KOPT-K1 (cell line): Measurements from ENCODE around the gene DKK1.
"Not testable (repeated sequence)": the region's sequence is repeated elsewhere in the genome, so short reads cannot be mapped to it uniquely, and the experiment has no call there.

Experiments
- H3K27ac ChIP-seq: fragments of 200-600 bp; sonication (generic); 2 replicates; pipeline ENCODE4 v1.5.1; 2016; ENCODE audit warnings: antibody characterized with exemption, mild to moderate bottlenecking, low read depth, low read length; ENCODE audit not compliant: poor library complexity, severe bottlenecking
- H3K36me3 ChIP-seq: fragments of 200-600 bp; sonication (generic); 2 replicates; pipeline ENCODE4 v1.5.1; 2017; ENCODE audit warnings: antibody characterized with exemption, mild to moderate bottlenecking, low read length, moderate library complexity; ENCODE audit not compliant: insufficient read depth
- H3K9me3 ChIP-seq: fragments of 200-600 bp; sonication (generic); 2 replicates; pipeline ENCODE4 v1.5.1; 2017; ENCODE audit warnings: antibody characterized with exemption, low read length, mild to moderate bottlenecking; ENCODE audit not compliant: insufficient read depth, poor library complexity, severe bottlenecking

DKK1 gene

DNA sequence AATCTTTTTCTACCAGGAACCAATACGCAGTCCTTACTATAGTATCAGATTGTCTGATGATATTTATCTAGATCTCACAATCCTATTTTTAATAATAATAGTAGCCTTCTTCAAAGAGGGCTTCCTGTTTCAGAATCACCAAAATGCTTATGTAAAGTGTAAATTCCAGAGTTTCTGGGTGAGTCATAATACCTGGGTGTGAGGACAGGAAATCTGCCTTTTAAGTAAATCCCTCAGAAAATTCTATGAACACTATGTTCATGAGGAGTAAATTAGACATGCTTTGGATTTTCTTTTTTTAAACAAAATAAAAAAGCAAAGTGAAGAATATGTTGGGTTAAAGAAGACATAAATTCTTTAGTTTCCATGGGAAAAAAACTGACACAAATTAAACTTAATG, 20.5 kb downstream of the DKK1 start:
- H3K27ac ChIP-seq: no peak overlapping the region
- no peaks in the 10 kb centered on the region for H3K36me3 ChIP-seq
- no peaks in the 10 kb centered on the region for H3K9me3 ChIP-seq

DNA sequence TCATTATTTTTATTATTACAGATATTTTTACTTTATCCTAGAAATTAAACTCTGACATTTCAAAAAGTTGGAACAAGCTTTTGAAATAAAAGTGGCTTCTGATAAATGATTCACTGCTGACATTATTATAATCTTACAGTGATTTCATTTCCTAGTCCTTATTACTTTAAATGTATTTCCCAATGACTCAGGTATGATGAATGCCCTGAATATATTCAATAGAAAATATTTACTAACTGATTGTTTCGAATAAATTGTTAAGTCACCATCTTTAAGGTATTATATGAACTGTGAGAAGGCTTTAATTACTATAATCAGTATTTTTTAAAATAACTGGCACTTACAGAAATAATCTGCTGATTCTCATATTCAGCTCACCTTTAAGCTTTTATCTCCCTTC, 21.6 kb downstream of the DKK1 start:
- Histone ChIP-seq H3K27ac (no peak overlapping the region), H3K9me3 (no peaks in the 10 kb centered on the region), H3K36me3 (no peaks in the 10 kb centered on the region)

DNA sequence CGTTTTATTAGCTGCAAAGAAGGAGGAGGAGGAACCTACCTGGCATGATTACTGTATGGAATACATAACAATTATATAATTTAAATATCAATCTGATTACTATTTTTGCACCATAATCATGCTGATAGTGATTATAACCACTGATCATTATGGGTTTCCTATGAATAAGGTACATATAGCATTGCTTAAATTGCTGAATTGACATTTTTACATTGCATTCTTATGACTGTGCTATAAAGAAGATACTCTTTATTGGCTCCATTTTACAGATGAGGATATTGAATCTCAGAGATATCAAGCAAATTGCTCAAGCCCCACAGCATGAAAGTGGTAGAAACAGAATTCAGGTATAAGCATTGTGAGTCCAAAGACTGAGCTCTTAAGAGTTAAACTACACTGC, 23.1 kb downstream of the DKK1 start:
- Histone ChIP-seq H3K36me3 (no peaks in the 10 kb centered on the region), H3K27ac (no peak overlapping the region), H3K9me3 (no peaks in the 10 kb centered on the region)

DNA sequence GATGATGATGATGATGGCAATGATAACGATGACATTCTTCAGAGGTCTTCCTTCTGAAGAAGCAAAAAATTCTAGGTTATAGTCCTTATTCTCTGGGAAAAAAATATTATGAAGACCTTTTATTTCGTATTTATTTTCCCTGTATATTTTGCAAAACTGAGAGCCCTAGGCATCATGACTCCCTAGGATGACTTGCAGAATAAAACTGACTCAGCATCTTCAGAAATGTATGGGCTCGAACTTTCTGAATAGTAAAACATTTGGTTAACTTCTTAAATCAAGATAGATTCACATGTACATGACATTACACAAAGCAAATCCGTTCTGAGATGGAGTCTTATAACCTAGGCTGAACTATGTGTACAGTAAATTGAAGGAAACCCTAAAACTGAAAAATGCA, 29.4 kb downstream of the DKK1 start:
- Histone ChIP-seq H3K9me3 (no peaks in the 10 kb centered on the region), H3K27ac (no peak overlapping the region), H3K36me3 (no peaks in the 10 kb centered on the region)

DNA sequence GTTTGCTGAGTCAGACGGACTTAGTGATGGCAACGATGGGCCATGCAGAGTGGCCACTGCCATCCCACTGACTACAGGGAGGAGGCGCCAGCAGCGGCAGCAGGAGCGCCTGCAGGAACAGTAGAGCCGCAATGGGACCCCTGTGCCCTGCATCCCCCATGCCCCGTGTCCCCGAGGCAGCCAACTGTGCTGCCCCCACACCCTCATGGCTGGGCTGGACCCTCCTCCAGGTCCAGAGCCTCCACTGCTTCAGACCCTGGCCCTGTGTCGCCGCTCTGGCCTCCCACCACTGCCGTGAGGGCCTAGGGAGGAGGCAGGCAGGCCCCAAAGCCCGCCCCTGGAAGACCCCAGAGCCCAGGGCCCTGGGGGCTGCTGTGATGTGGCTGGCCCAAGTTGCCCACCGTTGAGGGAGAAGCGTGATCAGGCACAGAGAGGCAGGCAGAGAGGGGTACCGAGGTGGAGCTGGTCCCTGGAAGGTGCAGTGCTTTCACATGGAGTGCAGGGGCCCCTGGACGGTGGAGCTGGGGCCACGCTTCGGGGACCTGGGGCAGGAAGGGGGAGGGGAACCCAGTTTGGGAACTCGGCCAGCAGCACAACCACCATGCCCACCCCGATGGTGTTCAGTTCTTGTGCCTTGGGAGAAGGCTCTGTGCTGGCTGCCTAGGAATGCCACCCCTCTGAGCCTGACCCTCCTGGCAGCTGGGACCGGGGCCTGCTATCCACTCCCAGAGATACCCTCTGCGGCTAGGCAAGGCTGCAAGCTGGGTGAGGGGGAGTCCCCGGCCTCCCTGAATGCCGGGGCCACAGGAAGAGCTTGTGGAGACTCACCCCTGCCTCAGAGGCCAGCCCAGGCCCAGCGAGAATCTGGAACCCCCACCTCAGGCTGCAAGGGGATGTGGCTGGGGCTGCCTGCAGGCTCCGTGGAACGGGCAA, 32.6 kb downstream of the DKK1 start:
- no peaks in the 10 kb centered on the region for H3K36me3 ChIP-seq
- no peak overlapping the region for H3K27ac ChIP-seq
- H3K9me3 ChIP-seq: no peaks in the 10 kb centered on the region

DNA sequence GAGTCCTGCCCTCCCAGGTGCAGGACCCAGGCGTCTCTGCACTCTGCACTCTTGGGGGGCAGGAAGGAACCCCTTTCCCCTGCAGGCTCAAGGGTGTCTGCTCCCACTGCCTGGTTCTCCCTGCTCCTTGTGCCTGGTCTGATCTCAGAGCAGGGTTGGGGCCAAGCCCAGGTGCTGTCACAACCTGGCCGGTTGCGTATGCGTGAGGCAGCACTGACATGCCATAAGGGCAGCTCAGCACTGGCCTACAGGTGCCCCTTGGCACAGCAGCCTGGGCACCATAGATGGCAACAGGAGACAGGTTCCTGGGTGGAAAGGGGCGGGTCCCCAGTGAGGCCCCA, 33.2 kb downstream of the DKK1 start:
- no peaks in the 10 kb centered on the region for H3K36me3 ChIP-seq
- no peaks in the 10 kb centered on the region for H3K9me3 ChIP-seq
- H3K27ac ChIP-seq: no peak overlapping the region

DNA sequence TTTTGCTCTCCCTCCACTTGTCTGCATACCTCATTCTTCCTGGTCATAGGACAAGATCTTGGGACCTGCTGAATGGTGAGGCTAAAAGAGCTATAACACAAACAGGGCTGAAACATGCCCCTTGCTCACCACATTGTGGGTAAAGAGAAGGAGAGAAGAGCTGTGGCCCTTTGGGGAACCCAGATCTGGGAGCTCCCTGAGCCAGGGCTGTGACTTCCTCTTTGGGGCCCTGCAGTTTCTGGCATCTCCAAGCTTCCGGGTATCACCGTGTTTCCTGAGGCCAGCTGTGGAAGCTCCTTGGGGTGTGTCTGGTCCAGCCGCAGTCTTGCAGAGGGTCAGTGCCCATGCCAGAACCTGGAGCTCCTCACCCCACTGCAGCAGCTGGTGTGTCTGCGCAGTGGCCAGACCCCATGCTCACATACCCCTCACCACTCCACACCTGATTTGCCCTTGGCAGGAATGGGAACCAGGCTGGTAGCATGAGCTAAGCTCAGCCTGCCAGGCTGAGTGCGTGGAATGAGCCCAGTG, 34.0 kb downstream of the DKK1 start:
- no peaks in the 10 kb centered on the region for H3K36me3 ChIP-seq
- H3K9me3 ChIP-seq: no peaks in the 10 kb centered on the region
- no peak overlapping the region for H3K27ac ChIP-seq

DNA sequence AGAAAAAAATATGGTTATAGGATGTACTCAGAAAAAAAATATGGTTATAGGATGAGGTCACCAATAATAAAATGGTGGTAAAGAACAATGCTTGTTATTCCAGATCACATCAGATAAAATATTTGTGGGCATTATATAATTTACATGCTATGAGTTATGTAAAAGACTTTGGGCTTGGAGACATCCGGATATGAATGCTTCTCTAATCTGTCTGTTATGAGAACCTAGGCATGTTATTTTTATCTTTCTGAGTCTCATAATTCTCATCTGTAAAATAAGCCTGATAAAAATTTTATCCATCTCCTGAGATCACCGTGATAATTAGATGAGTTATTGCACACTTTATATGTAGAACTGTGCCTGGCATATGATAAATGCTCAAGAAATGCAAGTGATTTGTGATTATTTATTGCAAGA, 37.8 kb downstream of the DKK1 start:
- no peaks in the 10 kb centered on the region for H3K9me3 ChIP-seq
- no peak overlapping the region for H3K27ac ChIP-seq
- no peaks in the 10 kb centered on the region for H3K36me3 ChIP-seq

DNA sequence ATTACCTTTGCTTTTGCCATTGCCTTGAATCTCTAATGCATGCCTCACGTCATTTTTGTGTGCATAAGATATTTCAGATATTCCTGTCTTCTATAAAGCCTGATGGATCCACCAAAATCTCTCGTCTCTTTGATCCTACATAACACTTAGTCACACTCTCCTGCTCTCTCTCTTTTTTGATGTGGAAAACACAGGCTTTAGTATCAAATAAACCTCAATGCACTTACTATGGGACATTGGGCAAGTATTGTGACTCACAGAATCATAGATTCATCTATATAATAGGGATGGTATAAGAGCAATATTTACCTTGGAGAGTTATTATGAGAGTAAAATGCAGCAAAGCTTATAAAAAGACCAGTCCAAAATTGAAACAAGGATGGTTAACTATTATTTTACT, 39.1 kb downstream of the DKK1 start:
- H3K27ac ChIP-seq: no peak overlapping the region
- H3K36me3 ChIP-seq: no peaks in the 10 kb centered on the region
- no peaks in the 10 kb centered on the region for H3K9me3 ChIP-seq

DNA sequence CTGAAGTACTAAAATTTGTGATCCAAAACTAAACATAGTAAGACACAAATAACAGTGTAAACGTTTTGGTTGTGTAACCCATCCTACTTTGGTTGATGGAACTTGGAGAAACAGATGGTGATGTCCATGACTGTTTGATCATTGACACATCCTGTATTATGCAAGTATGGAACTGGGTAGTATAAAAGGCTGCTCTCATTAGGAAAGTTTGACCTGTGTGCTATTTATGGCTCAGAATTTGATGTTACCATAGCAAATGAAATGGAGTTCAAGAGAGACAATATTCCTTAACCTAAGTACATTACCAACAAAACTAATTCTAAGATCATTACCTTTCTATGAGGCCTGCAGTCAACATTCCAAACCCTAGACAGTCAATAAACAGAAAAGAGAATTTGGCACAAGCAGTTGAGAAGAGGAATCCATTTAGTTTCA, 39.9 kb downstream of the DKK1 start:
- Histone ChIP-seq H3K9me3 (no peaks in the 10 kb centered on the region), H3K27ac (no peak overlapping the region), H3K36me3 (no peaks in the 10 kb centered on the region)

DNA sequence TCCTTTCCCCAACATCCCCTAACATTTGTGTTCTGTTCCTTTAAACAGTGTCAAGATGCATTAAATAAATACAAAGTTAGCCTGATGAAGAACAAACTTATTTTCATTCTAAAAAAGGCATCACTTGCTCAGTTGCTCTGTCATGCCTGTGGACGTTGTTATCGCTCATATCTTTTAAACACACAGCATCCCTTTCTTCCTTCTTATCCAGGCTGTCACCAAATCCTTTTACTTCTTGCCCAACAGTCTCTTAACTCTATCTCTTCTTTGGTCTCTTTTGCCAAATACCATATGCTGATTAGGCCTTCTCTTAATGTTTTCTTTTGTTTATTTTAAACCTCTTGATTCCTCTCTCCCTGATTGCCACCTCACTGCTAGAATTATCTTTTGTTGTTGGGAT, 43.9 kb downstream of the DKK1 start:
- Histone ChIP-seq H3K9me3 (no peaks in the 10 kb centered on the region), H3K27ac (no peak overlapping the region)

DNA sequence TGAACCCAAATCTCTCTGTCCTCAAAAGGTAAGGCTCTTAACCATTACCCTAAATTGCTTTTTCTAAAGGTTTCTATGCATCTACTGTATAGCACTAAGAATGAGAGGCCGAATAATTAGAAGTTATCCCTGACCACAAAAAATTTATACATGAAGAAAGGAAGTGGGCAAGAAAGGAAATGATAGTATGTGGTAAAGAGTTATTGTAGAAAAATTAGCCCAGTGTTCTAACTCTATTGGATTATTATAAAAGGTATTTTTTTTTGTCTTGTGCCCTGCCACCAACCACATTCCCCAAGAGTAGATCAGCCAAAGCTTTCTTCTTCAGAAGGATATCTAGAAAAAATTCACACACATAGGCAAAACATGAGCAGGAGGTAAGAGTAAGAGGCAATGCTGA, 45.4 kb downstream of the DKK1 start:
- H3K36me3 ChIP-seq: no peaks in the 10 kb centered on the region
- H3K27ac ChIP-seq: no peak overlapping the region
- H3K9me3 ChIP-seq: no peaks in the 10 kb centered on the region

More for the DNA sequence above, 43.9 kb downstream of the DKK1 start:
- no peaks in the 10 kb centered on the region for H3K36me3 ChIP-seq

DNA sequence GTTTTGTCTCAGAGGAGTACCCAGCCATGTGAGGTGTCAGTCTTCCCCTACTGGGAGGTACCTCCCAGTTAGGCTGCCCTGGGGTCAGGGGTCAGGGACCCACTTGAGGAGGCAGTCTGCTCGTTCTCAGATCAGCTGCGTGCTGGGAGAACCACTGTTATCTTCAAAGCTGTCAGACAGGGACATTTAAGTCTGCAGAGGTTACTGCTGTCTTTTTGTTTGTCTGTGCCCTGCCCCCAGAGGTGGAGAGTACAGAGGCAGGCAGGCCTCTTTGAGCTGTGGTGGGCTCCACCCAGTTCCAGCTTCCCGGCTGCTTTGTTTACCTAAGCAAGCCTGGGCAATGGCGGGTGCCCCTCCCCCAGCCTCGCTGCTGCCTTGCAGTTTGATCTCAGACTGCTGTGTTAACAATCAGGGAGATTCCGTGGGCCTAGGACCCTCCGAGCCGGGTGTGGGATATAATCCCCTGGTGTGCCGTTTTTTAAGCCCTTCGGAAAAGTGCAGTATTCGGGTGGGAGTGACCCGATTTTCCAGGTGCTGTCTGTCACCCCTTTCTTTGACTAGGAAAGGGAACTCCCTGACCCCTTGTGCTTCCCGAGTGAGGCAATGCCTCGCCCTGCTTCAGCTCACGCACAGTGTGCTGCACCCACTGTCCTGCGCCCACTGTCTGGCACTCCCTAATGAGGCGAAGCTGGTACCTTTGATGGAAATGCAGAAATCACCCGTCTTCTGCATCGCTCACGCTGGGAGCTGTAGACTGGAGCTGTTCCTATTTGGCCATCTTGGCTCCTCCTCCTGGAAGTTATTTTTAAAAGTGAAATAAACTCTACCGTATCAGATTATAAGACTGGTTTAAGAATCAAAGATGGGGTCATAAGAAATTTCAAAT, 51.7 kb downstream of the DKK1 start:
- not testable (repeated sequence) for H3K27ac ChIP-seq, H3K36me3 ChIP-seq, H3K9me3 ChIP-seq
